Spleen (tissue), 7 donors: ENCODE measurements around the gene RAMP2.

Experiments
- CTCF ChIP-seq, 11 experiments: fragments of 200-600 bp in 7 of 11; fragments of 450-650 bp in 4 of 11; sonication (generic) in 4 of 11; IDR thresholded peaks in 8 of 11; conservative IDR thresholded peaks in 3 of 11; 1 replicate in 7 of 11; 2 replicates in 4 of 11; pipeline versions ENCODE4 v1.4.0 to v1.8.0; 2016 to 2021; ENCODE audit warnings: antibody characterized with exemption in 11 of 11, inconsistent platforms in 4 of 11, mild to moderate bottlenecking in 1 of 11
- POLR2A ChIP-seq, 3 donors: fragments of 450-650 bp; IDR thresholded peaks; one replicate each; pipeline ENCODE4 v1.5.1; 2017; ENCODE audit warnings: antibody characterized with exemption in 3 of 3, mild to moderate bottlenecking in 1 of 3
- POLR2AphosphoS5 ChIP-seq, 3 donors: sonication (generic); formaldehyde crosslinking; IDR thresholded peaks; one replicate each; pipeline ENCODE4 v1.5.1; 2017; ENCODE audit warnings: antibody characterized with exemption in 3 of 3
- donor health status: DM: no; HTN: no; CAD: no; lungs with moderate emphysema.
- donor health status: DM: no; HTN: no; CAD: no.
- donor health status: DM: no; HTN: no; CAD: no.

- TF ChIP-seq POLR2A (IDR thresholded peaks at IDR 0.05) (no peak), CTCF (IDR thresholded peaks at IDR 0.05 in 8 of 11, conservative IDR thresholded peaks at IDR 0.05 in 3 of 11) (no peak), POLR2AphosphoS5 (IDR thresholded peaks at IDR 0.05) (no peak)
Observed at GRCh38 chr17:42795061-42795460, 34.0 kb downstream of the RAMP2 start.
